22Rv1 (cell line): ENCODE data around the gene NCS1.

Experiments used
- CTCF ChIP-seq: fragments of 450-650 bp; IDR thresholded peaks from 2 replicates; pipeline ENCODE4 v1.5.1; 2017; ENCODE audit warnings: mild to moderate bottlenecking
- ZFX ChIP-seq: fragments of 450-650 bp; IDR thresholded peaks from 2 replicates; pipeline ENCODE4 v1.6.1; 2017; ENCODE audit warnings: antibody characterized with exemption, borderline replicate concordance

GRCh38 chr9:130193103-130193502 is 20.9 kb downstream of the NCS1 start:
- TF ChIP-seq CTCF (no peak), ZFX (no peak)
